ENCODE results near the gene XYLB. TPM values are rescaled to one million over a fixed set of nuclear protein-coding genes. Genes with fewer than 3 reads are reported as not detected.

XYLB gene
- total RNA-seq (2022; extraction: Qiagen RNA extraction): 3.2 to 4.9 TPM (median 3.6 TPM) in 5 replicates

DNA sequence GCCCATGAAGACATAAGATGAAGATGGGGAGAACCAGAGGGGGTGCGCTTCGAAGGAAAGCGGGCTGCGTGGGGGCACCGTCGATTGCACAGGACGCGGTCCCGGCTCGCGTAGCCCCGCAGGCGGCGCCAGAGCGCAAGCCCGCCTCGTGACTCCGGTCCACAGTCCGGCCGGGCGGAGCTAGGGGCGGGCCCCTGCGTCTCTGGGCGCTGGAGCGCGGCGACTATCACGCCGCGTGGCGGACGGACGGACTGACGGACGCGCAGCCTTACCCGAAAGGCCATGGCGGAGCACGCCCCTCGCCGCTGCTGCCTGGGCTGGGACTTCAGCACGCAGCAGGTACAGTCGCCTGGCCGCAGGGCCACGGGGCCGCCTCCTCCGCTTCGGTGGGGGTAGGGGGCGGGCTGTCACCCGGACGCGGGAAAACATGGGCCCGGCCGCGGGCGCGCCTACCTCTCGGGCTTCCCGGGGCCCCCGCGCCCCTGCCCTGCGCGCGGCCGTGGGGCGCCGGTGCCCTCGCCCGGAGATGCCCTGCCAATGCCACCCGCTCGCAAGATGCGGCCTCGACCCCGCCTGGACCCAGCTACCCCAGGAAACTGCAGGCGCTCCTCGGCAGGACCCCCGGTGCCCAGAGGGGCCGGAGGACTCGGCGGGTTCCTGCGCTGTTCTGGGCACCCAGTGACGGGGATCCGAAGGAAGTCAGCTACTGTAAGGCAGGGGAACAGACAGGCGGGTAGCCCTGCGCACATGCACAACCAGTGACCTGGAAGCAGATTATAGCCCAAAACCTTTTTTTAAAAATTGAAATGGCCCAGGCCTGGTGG is at the start of gene XYLB:
TSS of gene XYLB (plus strand) at position 199 of the 824 bp plus-strand sequence. CDS start at position 283, 84 bp downstream.

DNA sequence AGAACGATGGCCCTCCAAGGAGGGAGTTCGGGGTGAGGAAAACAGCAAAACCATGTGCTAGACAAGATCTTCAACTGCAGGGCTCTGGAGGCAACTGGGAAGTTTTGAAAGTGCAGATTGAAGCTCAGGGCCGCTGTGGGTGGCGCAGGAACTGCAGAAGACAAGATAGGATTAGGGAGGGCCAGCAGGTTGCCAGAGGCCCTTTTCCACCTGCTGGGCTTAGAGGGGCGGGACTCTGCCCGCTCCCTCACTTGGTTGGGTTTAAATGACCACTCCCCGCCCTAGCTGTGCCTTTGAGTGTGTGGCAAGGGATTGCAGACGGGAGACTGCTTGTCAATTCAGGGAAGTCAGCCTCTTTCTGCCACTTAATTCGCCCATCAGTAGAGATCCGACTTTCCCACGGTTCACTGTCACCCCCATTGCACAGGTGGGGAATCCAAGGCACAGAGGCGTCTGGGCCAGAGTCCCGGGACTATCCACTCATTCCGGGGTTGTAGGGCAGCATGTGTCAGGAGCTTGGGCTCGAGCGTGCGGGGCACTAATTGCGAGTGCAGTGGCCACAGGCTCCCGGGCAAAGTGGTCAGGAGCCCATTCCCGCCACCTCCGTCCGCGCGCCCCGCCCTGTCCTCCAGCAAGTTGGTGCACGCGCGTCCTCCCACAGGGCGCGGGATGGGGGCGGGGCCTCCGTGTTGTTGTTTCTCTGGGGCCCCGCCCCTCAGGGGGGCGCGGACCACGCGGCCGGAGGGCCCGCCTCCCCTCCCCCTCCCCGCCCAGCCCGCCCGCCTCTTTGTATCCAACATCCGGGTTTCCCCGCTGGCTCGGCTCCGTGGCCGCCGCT is 106.7 kb downstream of the XYLB start, which contains the start of gene ACVR2B:
TSS of gene ACVR2B (plus strand) at position 816 of the 838 bp plus-strand sequence. CDS start 433 bp downstream, outside the sequence.

Other genes starting within 250 kb of the XYLB start
- gene ACAA1, start 209.7 kb upstream of the XYLB start, total RNA-seq (2022; extraction: Qiagen RNA extraction): 41.2 to 47.1 TPM (median 45.2 TPM) in 5 replicates
- 21.9 to 25.5 TPM (median 23.5 TPM) in 5 replicates for gene MYD88, start 208.1 kb upstream of the XYLB start, total RNA-seq (2022; extraction: Qiagen RNA extraction)
- 27.9 to 45.9 TPM (median 33.7 TPM) in 5 replicates for gene OXSR1, start 181.2 kb upstream of the XYLB start, total RNA-seq (2022; extraction: Qiagen RNA extraction)
- 0.05 to 0.06 TPM in 2 of 5 replicates, not detected in the others for gene SLC22A13, start 81.0 kb upstream of the XYLB start, total RNA-seq (2022; extraction: Qiagen RNA extraction)
- 0.05 to 0.06 TPM (median 0.06 TPM) in 4 of 5 replicates, not detected in the other for gene SLC22A14, start 64.5 kb upstream of the XYLB start, total RNA-seq (2022; extraction: Qiagen RNA extraction)
- gene ACVR2B, start 107.1 kb downstream of the XYLB start, total RNA-seq (2022; extraction: Qiagen RNA extraction): 2.0 to 3.1 TPM (median 3.0 TPM) in 5 replicates
- 8.5 to 19.9 TPM (median 10.9 TPM) in 5 replicates for gene EXOG, start 149.6 kb downstream of the XYLB start, total RNA-seq (2022; extraction: Qiagen RNA extraction)

All from A549 treated with Hydrocortisone at 1 μM for 4 hours (cell line).